Measurements from ENCODE around the gene TMEM147.

Gene TMEM147, protein sequence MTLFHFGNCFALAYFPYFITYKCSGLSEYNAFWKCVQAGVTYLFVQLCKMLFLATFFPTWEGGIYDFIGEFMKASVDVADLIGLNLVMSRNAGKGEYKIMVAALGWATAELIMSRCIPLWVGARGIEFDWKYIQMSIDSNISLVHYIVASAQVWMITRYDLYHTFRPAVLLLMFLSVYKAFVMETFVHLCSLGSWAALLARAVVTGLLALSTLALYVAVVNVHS

DNA sequence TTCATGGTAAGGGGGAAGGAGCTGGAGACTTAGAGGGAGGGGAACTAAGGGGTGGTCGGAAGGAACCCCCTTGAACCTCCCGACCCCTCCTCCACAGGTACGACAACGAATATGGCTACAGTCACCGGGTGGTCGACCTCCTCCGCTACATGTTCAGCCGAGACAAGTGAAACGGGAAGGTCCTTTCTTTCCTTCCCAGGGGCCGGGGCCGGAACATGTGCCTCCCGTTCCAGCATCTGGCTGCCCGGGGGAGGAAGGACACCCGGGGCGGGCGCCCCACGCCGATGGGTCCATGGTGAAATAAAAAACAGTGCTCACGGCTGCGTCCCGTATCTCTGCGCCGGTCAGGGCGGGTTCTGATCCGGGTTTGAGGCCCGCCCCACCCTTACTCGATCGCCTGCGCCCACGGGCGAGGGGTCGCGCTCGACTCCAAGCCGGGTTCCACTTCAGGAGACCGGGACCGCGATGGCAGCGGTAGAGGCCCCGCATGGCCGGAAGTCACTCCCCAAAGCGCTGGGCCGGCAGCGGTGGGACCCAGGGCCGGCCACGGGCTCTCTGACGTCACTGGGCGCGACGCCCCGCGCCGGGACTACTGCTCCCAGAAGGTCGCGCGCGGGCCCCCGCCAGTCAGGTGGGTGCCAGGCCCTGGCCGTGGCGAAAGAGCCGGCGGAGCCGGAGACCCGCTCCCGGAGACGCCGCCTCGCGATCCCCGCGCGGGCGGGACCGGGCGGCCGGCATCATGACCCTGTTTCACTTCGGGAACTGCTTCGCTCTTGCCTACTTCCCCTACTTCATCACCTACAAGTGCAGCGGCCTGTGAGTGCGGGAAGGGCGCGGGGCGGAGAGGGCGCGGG, at the start of gene TMEM147:
TMEM147 (plus strand) TSS at position 626 of the 854 bp plus-strand sequence; CDS start at position 740, 114 bp downstream.
- FAIRE-seq: no peak
- DNase-seq (ENCODE audit: insufficient read length, low spot score): peak; percentile 100
- TF ChIP-seq, protein P1, sequence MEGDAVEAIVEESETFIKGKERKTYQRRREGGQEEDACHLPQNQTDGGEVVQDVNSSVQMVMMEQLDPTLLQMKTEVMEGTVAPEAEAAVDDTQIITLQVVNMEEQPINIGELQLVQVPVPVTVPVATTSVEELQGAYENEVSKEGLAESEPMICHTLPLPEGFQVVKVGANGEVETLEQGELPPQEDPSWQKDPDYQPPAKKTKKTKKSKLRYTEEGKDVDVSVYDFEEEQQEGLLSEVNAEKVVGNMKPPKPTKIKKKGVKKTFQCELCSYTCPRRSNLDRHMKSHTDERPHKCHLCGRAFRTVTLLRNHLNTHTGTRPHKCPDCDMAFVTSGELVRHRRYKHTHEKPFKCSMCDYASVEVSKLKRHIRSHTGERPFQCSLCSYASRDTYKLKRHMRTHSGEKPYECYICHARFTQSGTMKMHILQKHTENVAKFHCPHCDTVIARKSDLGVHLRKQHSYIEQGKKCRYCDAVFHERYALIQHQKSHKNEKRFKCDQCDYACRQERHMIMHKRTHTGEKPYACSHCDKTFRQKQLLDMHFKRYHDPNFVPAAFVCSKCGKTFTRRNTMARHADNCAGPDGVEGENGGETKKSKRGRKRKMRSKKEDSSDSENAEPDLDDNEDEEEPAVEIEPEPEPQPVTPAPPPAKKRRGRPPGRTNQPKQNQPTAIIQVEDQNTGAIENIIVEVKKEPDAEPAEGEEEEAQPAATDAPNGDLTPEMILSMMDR (IDR thresholded peaks at IDR 0.05; ENCODE audit: insufficient read depth, missing control alignments): no peak

DNA sequence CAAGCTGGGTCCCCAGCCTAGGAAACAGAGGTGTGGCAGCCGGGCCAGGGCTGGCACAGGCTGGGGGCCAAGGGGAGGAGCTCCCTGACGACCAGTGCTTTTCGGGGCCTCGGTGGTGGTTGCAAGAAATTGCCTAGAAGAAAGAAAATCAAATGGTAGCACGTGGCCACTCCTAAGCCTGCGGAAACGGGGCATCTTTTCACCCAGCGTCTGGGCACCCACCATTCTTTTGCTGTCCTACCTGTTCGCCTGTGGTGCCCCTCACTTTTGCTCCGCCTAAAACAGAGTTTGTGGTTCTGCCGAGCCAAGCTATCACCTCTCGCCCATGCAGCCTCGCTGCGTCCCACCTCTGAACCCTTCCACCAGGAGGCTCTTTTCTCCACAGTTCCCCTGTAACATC, 48.0 kb upstream of the TMEM147 start:
- DNase-seq (ENCODE audit: insufficient read length, low spot score): no peak
- no peak for FAIRE-seq
- TF ChIP-seq, protein P1 (IDR thresholded peaks at IDR 0.05; ENCODE audit: insufficient read depth, missing control alignments): no peak

DNA sequence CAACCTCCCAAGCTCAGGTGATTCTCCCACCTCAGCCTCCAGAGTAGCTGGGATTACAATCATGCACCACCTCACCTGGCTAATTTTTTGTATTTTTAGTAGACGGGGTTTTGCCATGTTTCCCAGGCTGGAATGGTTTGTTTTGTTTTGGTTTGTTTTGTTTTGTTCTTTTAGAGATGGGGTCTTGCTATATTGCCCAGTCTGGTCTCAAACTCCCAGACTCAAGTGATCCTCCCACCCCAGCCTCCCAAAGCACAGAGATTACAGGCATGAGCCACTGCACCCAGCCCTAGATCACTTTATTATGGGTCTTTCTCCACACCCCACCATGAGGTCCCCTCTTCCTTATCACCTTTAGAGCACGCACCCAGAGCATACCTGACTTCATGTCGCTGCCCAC, 47.2 kb upstream of the TMEM147 start:
- no peak for DNase-seq (ENCODE audit: insufficient read length, low spot score)
- no peak for FAIRE-seq

DNA sequence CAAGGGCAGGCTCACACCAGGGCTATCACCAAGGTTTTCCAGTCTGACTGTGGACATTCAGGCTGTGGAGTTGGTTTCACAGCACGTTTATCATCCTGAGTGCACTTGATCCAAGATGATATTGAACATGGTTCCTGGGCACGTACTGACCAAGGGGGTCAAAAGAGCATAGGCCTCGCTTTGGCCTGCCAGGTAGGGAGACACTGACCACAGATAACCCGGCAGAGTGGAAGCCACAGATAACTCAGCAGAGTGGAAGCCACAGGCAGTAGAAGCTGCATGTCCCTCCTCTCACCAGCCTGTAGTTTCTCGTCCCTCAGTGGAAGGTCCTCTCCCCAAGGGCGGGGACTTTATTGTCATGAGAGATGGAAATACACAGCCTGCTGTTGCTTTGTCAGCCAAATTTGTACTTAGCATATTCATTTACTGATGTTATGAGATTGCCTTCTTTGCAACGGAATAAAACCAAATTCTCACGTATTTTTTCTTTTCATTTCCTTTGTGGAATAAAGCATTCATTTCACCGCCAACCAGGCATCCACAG, 46.4 kb upstream of the TMEM147 start:
- DNase-seq (ENCODE audit: insufficient read length, low spot score) (no peak), FAIRE-seq (no peak)
- TF ChIP-seq, protein P1 (IDR thresholded peaks at IDR 0.05; ENCODE audit: insufficient read depth, missing control alignments): no peak

More for the DNA sequence above, 47.2 kb upstream of the TMEM147 start:
- TF ChIP-seq, protein P1 (IDR thresholded peaks at IDR 0.05; ENCODE audit: insufficient read depth, missing control alignments): no peak

DNA sequence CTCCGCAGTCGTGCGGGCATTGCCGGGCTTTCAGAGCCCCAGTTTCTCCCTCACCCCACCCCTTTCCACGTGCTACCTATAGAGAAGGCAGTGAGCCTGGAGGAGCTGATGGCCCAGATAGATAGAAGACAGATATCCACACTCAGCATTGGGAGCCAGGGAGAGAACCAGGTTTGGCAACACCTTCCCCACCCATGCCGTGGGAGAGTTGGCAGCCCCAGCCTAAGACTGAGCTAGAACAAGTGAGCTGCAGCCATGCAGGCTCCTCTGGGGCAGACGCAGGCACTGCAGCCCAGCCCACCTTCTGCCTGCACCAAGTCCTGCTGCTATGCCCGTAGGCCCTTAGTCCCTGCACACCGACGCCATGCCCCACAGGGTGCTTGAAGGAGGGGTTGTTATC, 44.8 kb upstream of the TMEM147 start:
- FAIRE-seq: no peak
- TF ChIP-seq, protein P1 (IDR thresholded peaks at IDR 0.05; ENCODE audit: insufficient read depth, missing control alignments): no peak
- DNase-seq (ENCODE audit: insufficient read length, low spot score): no peak

DNA sequence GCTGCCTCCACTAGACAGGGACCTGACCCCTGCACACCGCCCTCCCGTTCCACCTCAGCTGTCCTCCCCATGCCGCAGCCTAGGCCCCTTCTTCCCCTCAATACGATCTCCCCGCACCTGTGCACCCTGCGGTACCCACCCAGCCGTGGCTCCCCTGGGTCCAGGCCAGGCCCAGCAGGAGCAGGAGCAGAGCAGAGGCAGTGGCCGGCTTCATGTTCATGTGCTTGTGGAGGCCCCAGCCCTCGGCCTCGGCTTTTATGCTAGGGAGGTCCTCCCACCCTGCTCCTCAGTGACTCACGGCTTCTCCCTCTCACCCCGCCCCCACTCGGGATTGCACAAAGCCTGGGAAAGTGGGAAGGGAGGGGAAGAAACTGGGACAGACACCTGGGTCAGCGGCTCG, 43.7 kb upstream of the TMEM147 start:
- FAIRE-seq (no peak), DNase-seq (ENCODE audit: insufficient read length, low spot score) (no peak)
- TF ChIP-seq, protein P1 (IDR thresholded peaks at IDR 0.05; ENCODE audit: insufficient read depth, missing control alignments): no peak
